Middle frontal gyrus (tissue), 1 donor: ENCODE results near the gene CPXM2.

Source experiments
- DNase-seq: peaks from one replicate; pipeline ENCODE4 v3.0.0-alpha.2; 2015; ENCODE audit warnings: low spot score; ENCODE audit errors: extremely low spot score

CPXM2 gene

GRCh38 chr10:123800289-123800688, 91.3 kb downstream of the CPXM2 start:
- DNase-seq: no peak

GRCh38 chr10:123798856-123799255, 92.8 kb downstream of the CPXM2 start:
- DNase-seq: no peak

- no peak for DNase-seq
Observed at GRCh38 chr10:123797813-123798212, 93.8 kb downstream of the CPXM2 start.

- no peak for DNase-seq
Observed at GRCh38 chr10:123796736-123797135, 94.9 kb downstream of the CPXM2 start.

- no peak for DNase-seq
Observed at GRCh38 chr10:123795846-123796590, 95.6 kb downstream of the CPXM2 start.

- DNase-seq: no peak
Observed at GRCh38 chr10:123795196-123795780, 96.3 kb downstream of the CPXM2 start.

- no peak for DNase-seq
Observed at GRCh38 chr10:123792248-123792978, 99.2 kb downstream of the CPXM2 start.

- DNase-seq: no peak
Observed at GRCh38 chr10:123790132-123790885, 101.3 kb downstream of the CPXM2 start.

GRCh38 chr10:123788981-123789380, 102.6 kb downstream of the CPXM2 start:
- DNase-seq: no peak

GRCh38 chr10:123787566-123787965, 104.0 kb downstream of the CPXM2 start:
- no peak for DNase-seq

GRCh38 chr10:123786896-123787295, 104.7 kb downstream of the CPXM2 start:
- no peak for DNase-seq

GRCh38 chr10:123786306-123786705, 105.3 kb downstream of the CPXM2 start:
- no peak for DNase-seq

GRCh38 chr10:123784646-123785045, 107.0 kb downstream of the CPXM2 start:
- DNase-seq: no peak

GRCh38 chr10:123784216-123784615, 107.4 kb downstream of the CPXM2 start:
- no peak for DNase-seq

GRCh38 chr10:123783296-123783695, 108.3 kb downstream of the CPXM2 start:
- no peak for DNase-seq

GRCh38 chr10:123782549-123782948, 109.1 kb downstream of the CPXM2 start:
- DNase-seq: no peak

GRCh38 chr10:123781956-123782500, 109.6 kb downstream of the CPXM2 start:
- no peak for DNase-seq

- DNase-seq: no peak
Observed at GRCh38 chr10:123781324-123781900, 110.2 kb downstream of the CPXM2 start.

- peak; percentile 31 for DNase-seq
Observed at GRCh38 chr10:123778719-123779517, 112.7 kb downstream of the CPXM2 start.

GRCh38 chr10:123777881-123778280, 113.7 kb downstream of the CPXM2 start:
- no peak for DNase-seq
